Gastrocnemius medialis (tissue), 4 donors: ENCODE results near the gene TPSD1.

ENCODE experiments used
- POLR2A ChIP-seq, 2 donors: fragments of 450-650 bp; IDR thresholded peaks; one replicate each; pipeline ENCODE4 v1.6.1; 2017; ENCODE audit warnings: antibody characterized with exemption in 2 of 2, mild to moderate bottlenecking in 2 of 2, moderate library complexity in 2 of 2
- TF ChIP-seq, protein P1 (sequence below), 5 experiments: fragments of 450-650 bp in 3 of 5; fragments of 200-600 bp in 2 of 5; sonication (generic) in 2 of 5; IDR thresholded peaks in 4 of 5; conservative IDR thresholded peaks in 1 of 5; 1 replicate in 4 of 5; 2 replicates in 1 of 5; pipeline ENCODE4 v1.5.1; 2016 to 2019; ENCODE audit warnings: antibody characterized with exemption in 5 of 5, mild to moderate bottlenecking in 3 of 5, moderate library complexity in 3 of 5

DNA sequence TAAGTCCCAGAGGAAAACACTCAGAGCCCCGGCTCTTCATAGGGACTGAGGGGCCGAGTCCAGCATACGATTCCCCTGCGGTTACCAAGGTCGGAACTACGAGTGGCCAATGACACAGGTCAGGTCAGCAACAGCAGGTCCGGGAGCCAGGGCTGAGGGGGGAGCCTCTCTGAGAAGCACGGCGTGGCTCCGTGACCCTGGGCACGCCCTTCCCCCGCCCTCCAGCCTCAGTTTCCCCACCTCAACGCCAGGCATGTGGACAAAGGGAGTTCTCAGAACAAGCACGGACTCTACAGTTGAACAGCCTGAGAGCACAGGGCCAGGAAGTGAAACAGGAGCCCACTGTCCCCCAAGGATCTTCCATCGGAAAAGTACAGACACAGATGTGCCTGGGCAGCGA, 25.6 kb downstream of the TPSD1 start:
- TF ChIP-seq, protein P1, sequence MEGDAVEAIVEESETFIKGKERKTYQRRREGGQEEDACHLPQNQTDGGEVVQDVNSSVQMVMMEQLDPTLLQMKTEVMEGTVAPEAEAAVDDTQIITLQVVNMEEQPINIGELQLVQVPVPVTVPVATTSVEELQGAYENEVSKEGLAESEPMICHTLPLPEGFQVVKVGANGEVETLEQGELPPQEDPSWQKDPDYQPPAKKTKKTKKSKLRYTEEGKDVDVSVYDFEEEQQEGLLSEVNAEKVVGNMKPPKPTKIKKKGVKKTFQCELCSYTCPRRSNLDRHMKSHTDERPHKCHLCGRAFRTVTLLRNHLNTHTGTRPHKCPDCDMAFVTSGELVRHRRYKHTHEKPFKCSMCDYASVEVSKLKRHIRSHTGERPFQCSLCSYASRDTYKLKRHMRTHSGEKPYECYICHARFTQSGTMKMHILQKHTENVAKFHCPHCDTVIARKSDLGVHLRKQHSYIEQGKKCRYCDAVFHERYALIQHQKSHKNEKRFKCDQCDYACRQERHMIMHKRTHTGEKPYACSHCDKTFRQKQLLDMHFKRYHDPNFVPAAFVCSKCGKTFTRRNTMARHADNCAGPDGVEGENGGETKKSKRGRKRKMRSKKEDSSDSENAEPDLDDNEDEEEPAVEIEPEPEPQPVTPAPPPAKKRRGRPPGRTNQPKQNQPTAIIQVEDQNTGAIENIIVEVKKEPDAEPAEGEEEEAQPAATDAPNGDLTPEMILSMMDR (IDR thresholded peaks at IDR 0.05 in 4 of 5, conservative IDR thresholded peaks at IDR 0.05 in 1 of 5): no peak
- TF ChIP-seq POLR2A (IDR thresholded peaks at IDR 0.05): no peak
